Measurements from ENCODE around the gene THSD7A. TPM values are rescaled to one million over a fixed set of nuclear protein-coding genes. Genes with fewer than 3 reads are reported as not detected.

The THSD7A gene
- polyA plus RNA-seq, 1 donor from 2014 or later: 18.5 TPM

DNA sequence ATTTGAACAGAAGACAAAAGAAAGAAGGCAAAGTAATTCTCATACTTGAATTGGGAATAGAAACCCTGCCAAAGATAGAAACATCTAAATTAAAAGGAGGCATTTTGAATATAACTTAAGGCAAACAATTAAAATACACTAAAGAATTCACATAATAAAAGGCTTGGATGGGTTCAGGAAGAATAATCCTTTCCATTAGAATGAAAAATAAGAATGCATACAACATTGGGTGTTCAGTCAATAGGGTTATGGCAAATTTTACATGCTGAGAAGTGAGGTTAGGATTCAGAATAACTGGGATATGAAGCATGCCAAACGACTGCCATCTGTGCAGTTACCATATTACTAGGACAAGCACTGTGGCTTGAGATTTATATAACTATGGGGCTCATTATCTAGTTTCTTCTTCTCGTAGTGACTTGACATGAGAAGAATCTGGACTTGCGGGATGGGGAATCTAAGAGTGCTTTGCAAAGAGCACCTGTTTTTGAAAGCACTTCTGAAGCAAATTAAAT, 326.5 kb downstream of the THSD7A start:
- Histone ChIP-seq H3K9ac (ENCODE audit: low read length) (no peak overlapping the region), H3K4me2 (ENCODE audit: low read length) (no peak overlapping the region), H3K9me2 (ENCODE audit: insufficient read depth, low read length) (no peaks in the 10 kb centered on the region), H3K27ac (ENCODE audit: low read length) (no peak overlapping the region), H3K27me3 (ENCODE audit: insufficient read depth, low read depth, low read length) (no peaks in the 10 kb centered on the region), H3K9me3 (ENCODE audit: low read length) (peaks cover 4% of the 10 kb centered on the region), H4K20me1 (ENCODE audit: insufficient read depth) (no peaks in the 10 kb centered on the region), H3F3A (ENCODE audit: insufficient read depth, low read length, poor library complexity, severe bottlenecking) (no peaks in the 10 kb centered on the region), H3K36me3 (ENCODE audit: insufficient read depth, low read length) (no peaks in the 10 kb centered on the region), H2AFZ (ENCODE audit: low read depth, low read length) (no peak overlapping the region), H3K4me3 (ENCODE audit: low read length) (no peak overlapping the region), H3K79me2 (replicated peaks; ENCODE audit: insufficient read depth, low read length) (no peaks in the 10 kb centered on the region)
- TF ChIP-seq SMC3 (conservative IDR thresholded peaks at IDR 0.05; ENCODE audit: poor library complexity) (no peak), EZH2 (IDR thresholded peaks at IDR 0.05; ENCODE audit: borderline replicate concordance, insufficient read depth, low read length, poor library complexity, severe bottlenecking) (no peak), MXI1 (conservative IDR thresholded peaks at IDR 0.05; ENCODE audit: poor library complexity, severe bottlenecking) (no peak), TAF1 (IDR thresholded peaks at IDR 0.05; ENCODE audit: low read depth) (no peak), POLR2AphosphoS5 (IDR thresholded peaks at IDR 0.05) (no peak), EP300 (conservative IDR thresholded peaks at IDR 0.05; ENCODE audit: poor library complexity, severe bottlenecking) (no peak), RAD21 (conservative IDR thresholded peaks at IDR 0.05) (no peak)
- TF ChIP-seq, protein P1, sequence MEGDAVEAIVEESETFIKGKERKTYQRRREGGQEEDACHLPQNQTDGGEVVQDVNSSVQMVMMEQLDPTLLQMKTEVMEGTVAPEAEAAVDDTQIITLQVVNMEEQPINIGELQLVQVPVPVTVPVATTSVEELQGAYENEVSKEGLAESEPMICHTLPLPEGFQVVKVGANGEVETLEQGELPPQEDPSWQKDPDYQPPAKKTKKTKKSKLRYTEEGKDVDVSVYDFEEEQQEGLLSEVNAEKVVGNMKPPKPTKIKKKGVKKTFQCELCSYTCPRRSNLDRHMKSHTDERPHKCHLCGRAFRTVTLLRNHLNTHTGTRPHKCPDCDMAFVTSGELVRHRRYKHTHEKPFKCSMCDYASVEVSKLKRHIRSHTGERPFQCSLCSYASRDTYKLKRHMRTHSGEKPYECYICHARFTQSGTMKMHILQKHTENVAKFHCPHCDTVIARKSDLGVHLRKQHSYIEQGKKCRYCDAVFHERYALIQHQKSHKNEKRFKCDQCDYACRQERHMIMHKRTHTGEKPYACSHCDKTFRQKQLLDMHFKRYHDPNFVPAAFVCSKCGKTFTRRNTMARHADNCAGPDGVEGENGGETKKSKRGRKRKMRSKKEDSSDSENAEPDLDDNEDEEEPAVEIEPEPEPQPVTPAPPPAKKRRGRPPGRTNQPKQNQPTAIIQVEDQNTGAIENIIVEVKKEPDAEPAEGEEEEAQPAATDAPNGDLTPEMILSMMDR (IDR thresholded peaks at IDR 0.05; ENCODE audit: poor library complexity, severe bottlenecking): no peak
- TF ChIP-seq, protein P2, sequence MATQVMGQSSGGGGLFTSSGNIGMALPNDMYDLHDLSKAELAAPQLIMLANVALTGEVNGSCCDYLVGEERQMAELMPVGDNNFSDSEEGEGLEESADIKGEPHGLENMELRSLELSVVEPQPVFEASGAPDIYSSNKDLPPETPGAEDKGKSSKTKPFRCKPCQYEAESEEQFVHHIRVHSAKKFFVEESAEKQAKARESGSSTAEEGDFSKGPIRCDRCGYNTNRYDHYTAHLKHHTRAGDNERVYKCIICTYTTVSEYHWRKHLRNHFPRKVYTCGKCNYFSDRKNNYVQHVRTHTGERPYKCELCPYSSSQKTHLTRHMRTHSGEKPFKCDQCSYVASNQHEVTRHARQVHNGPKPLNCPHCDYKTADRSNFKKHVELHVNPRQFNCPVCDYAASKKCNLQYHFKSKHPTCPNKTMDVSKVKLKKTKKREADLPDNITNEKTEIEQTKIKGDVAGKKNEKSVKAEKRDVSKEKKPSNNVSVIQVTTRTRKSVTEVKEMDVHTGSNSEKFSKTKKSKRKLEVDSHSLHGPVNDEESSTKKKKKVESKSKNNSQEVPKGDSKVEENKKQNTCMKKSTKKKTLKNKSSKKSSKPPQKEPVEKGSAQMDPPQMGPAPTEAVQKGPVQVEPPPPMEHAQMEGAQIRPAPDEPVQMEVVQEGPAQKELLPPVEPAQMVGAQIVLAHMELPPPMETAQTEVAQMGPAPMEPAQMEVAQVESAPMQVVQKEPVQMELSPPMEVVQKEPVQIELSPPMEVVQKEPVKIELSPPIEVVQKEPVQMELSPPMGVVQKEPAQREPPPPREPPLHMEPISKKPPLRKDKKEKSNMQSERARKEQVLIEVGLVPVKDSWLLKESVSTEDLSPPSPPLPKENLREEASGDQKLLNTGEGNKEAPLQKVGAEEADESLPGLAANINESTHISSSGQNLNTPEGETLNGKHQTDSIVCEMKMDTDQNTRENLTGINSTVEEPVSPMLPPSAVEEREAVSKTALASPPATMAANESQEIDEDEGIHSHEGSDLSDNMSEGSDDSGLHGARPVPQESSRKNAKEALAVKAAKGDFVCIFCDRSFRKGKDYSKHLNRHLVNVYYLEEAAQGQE (IDR thresholded peaks at IDR 0.05; ENCODE audit: borderline replicate concordance): no peak

DNA sequence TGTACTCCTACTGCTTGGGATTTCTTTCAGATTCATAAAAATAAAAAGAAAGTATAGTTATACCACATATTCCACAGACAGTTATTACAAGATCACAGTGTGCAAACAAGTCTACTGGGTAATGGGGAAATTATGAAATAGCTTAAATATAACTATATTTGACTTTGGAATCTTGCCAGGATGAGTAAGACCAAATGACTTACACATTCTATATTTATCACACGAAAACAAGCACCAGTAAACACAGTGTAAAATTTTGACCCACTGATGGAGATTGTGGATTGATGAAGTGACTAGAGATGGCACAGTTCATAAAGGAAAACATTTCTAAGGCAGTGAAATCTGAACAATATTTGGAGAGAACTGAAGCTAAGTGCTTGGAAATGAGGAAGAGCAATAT, 339.7 kb downstream of the THSD7A start:
- Histone ChIP-seq H3K27ac (ENCODE audit: low read length) (no peak overlapping the region), H3K9me2 (ENCODE audit: insufficient read depth, low read length) (no peaks in the 10 kb centered on the region), H3K9ac (ENCODE audit: low read length) (no peak overlapping the region), H3K9me3 (ENCODE audit: low read length) (no peaks in the 10 kb centered on the region), H3K79me2 (replicated peaks; ENCODE audit: insufficient read depth, low read length) (no peaks in the 10 kb centered on the region), H3F3A (ENCODE audit: insufficient read depth, low read length, poor library complexity, severe bottlenecking) (no peaks in the 10 kb centered on the region), H3K4me3 (ENCODE audit: low read length) (no peak overlapping the region), H4K20me1 (ENCODE audit: insufficient read depth) (no peaks in the 10 kb centered on the region), H3K4me2 (ENCODE audit: low read length) (no peak overlapping the region), H2AFZ (ENCODE audit: low read depth, low read length) (no peak overlapping the region), H3K36me3 (ENCODE audit: insufficient read depth, low read length) (no peaks in the 10 kb centered on the region), H3K27me3 (ENCODE audit: insufficient read depth, low read depth, low read length) (no peaks in the 10 kb centered on the region)
- no peak for TF ChIP-seq SMC3 (conservative IDR thresholded peaks at IDR 0.05; ENCODE audit: poor library complexity)
- TF ChIP-seq, protein P1 (IDR thresholded peaks at IDR 0.05; ENCODE audit: poor library complexity, severe bottlenecking): no peak
- TF ChIP-seq EP300 (conservative IDR thresholded peaks at IDR 0.05; ENCODE audit: poor library complexity, severe bottlenecking): no peak
- TF ChIP-seq EZH2 (IDR thresholded peaks at IDR 0.05; ENCODE audit: borderline replicate concordance, insufficient read depth, low read length, poor library complexity, severe bottlenecking): no peak
- no peak for TF ChIP-seq TAF1 (IDR thresholded peaks at IDR 0.05; ENCODE audit: low read depth)
- TF ChIP-seq MXI1 (conservative IDR thresholded peaks at IDR 0.05; ENCODE audit: poor library complexity, severe bottlenecking): no peak
- no peak for TF ChIP-seq POLR2AphosphoS5 (IDR thresholded peaks at IDR 0.05)
- TF ChIP-seq, protein P2 (IDR thresholded peaks at IDR 0.05; ENCODE audit: borderline replicate concordance): no peak
- TF ChIP-seq RAD21 (conservative IDR thresholded peaks at IDR 0.05): no peak
